Right lung (tissue), 5 donors: ENCODE data around the gene BPGM. TPM values are rescaled to one million over a fixed set of nuclear protein-coding genes. Genes with fewer than 3 reads are reported as not detected.

ENCODE experiments used
- DNase-seq, 2 donors: peaks; one replicate each; pipeline ENCODE4 v3.0.0-alpha.2; 2013
- polyA plus RNA-seq, 5 donors: library from polyadenylated mRNA; unstranded; fragments of 120-200 nt; gene quantifications; one replicate each; pipeline versions ENCODE4 v1.2.1 to v1.2.3, GENCODE V29; 2013; ENCODE audit warnings: inconsistent platforms in 1 of 5, low replicate concordance in 1 of 5; ENCODE audit not compliant: insufficient read length in 5 of 5, insufficient read depth in 1 of 5

BPGM gene
- polyA plus RNA-seq, 5 donors = 26.9 to 43.3 (median 30.6) TPM

DNA sequence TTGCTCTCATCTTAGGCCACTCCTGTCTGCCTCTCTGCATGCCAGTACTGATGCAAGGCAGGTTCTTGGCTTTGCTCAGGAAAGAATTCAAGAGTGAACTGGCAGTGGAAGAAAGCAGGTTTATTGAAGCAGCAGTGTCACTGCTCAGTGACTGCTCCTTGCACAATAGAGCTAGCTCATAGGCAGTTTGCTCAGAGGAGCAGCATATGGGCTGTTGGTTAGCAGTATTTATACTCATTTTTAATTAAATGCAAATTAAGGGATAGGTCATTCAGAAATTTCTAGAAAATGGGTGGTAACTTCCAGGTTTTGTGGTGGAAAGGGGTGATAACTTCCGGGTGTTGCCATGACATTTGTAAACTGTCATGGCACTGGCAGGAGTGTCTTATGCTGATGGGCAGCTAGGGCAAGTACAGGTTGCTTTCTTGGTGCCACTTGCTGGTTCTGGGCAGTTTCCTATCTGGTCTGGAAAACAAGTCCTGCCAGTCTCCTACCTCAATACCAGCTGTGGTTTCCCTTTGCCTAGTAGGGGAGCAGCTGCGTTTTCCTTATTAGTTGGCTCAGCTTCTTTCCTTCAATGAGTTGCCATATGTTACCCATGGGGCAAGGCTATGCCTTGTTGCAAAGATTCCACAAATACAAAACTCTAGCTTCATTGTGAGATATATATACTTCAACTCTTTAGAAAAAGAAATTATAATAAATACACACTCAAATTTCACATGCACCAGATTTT, 68.0 kb downstream of the BPGM start:
- DNase-seq = no peak

- DNase-seq = no peak
Observed at GRCh38 chr7:134718211-134718875, 71.7 kb downstream of the BPGM start.

GRCh38 chr7:134720091-134720935, 73.7 kb downstream of the BPGM start:
- DNase-seq = peak in 1 of 2 donors; percentile 31

DNA sequence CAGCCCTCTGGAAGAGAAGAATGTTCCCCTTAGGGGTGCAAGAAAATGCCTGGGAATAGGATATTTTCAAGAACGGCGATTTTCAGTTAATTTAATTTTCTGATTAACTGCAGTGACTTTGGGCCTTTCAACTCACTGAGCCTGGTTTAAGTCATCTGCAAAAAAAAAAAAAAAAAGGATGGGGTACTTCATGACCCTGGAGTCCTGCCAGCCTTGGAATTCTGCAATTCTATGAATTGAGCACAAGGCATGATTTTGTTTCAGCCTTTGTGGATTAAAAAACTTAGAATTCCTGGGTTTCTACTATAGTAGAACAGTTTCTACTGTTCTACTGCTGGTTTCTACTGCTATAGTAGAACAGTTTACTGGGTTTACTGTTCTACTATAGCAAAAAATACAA, 74.5 kb downstream of the BPGM start:
- DNase-seq = no peak

DNA sequence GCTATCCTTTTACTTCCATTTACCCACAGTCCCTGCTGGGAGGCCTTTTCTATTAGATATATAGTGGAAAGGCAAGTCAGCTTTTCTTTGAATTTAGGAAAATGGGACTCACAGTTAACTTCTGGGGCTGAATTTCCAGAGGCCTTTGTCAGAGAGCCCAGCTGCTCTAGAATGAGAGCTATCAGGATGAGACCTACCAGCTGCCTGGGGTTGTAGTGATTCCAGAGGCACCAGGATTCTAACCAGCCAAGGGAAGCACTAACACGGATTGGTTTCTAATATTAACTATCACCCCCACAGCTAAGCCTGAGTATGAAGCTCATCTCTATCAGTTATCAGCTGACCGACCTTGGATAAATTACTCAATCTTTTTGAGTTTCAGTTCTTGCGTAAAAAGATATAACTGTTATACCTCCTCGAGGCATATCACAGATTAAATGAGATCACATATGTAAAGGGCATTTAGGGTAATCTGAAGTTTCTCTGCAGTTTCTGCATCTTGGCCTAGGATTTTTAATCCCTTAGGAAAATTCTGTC, 76.2 kb downstream of the BPGM start:
- DNase-seq = no peak

GRCh38 chr7:134723892-134724291, 77.2 kb downstream of the BPGM start:
- no peak for DNase-seq

DNA sequence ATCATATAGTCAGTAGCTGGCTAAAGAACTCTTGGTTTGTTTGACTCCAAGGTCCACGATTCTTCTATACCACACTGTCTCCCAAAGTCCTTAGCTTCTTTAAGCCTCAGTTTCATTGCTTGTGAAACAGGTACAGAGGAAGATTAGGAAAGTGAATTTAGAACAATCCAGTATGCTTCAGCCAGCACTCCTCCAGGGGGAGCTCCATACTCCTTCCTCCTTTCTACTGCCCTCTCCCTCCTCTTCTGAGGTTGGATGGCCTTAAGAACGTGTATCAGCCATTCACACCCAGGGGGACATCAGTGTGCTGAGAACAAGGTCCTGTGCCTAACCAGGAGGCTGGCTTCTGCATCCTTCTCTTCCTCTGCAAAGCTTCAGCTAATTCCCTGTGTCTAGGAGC, 78.0 kb downstream of the BPGM start:
- DNase-seq = no peak

GRCh38 chr7:134726581-134726980, 79.9 kb downstream of the BPGM start:
- no peak for DNase-seq

DNA sequence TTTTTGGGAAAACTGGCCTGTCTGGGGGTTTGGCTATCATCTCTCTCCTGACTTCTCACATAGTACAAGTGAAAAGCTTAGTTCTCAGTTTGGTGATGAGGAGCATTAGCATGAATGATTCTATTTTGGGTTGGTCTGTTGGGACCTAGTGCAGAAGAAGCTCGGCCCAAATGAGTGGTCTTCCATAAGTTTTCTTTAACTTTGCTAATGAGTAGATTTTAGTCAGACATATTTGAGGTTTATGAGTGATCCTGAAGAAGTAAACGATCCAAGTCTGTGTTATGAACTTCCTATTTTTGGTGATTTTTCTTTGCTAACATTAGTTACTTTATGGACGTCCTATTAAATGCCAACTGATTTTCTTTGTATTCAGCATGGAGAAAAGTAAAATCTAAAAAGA, 81.1 kb downstream of the BPGM start:
- no peak for DNase-seq

Other genes with a start within 250 kb of the BPGM start
- gene AKR1B1, start 187.8 kb upstream of the BPGM start, polyA plus RNA-seq = 10 to 100 TPM; 62.0 to 77.6 (median 67.7) TPM
- gene AKR1B10, start 119.3 kb upstream of the BPGM start, polyA plus RNA-seq = under 1 TPM in 4 of 5 donors, not detected in 1; 0.11 to 0.27 (median 0.20) TPM
- under 1 TPM in 4 of 5 donors, not detected in 1; 0.07 to 0.27 (median 0.16) TPM for gene AKR1B15, start 97.7 kb upstream of the BPGM start, polyA plus RNA-seq
- gene CALD1, start 132.8 kb downstream of the BPGM start, polyA plus RNA-seq = 100 to 1,000 TPM; 173 to 252 (median 234) TPM